Lower leg skin (tissue), 4 donors: Measurements from ENCODE around the gene NDUFV3. TPM values are rescaled to one million over a fixed set of nuclear protein-coding genes. Genes with fewer than 3 reads are reported as not detected.

Experiments used
- DNase-seq, 2 donors: peaks; one replicate each; pipeline ENCODE4 v3.0.0-alpha.2; 2019; ENCODE audit warnings: low spot score in 2 of 2
- H3K4me3 ChIP-seq: fragments of 200-600 bp; sonication (generic); 2 replicates; pipeline ENCODE4 v1.5.1; 2017; ENCODE audit warnings: mild to moderate bottlenecking, low read depth; ENCODE audit not compliant: poor library complexity, severe bottlenecking
- POLR2A ChIP-seq, 2 donors: fragments of 450-650 bp; IDR thresholded peaks; one replicate each; pipeline ENCODE4 v1.6.1; 2016 to 2017; ENCODE audit warnings: antibody characterized with exemption in 2 of 2, mild to moderate bottlenecking in 1 of 2, moderate library complexity in 1 of 2
- WGBS, 2 donors: methylation state at CpG; one replicate each; pipeline ENCODE4 v1.1.5; 2018; 5-methylcytosine and 5-hydroxymethylcytosine counted together
- intact Hi-C: fragments of 100-400 bp; cut with DNase I; formaldehyde crosslinking; loops from one replicate; pipeline ENCODE4 v1.15.0; 2023; ENCODE audit warnings: low total_unique reads
- total RNA-seq, 4 donors: library from RNA; depleted of rRNA; stranded (reverse); fragments of >200 nt; gene quantifications; one replicate each; pipeline ENCODE4 v1.1.0, GENCODE V29; 2016
- TF ChIP-seq, protein P1 (sequence below), 3 donors: fragments of 450-650 bp; IDR thresholded peaks; one replicate each; pipeline ENCODE4 v1.5.1; 2016; ENCODE audit warnings: antibody characterized with exemption in 3 of 3, mild to moderate bottlenecking in 3 of 3, moderate library complexity in 2 of 3

Gene NDUFV3
- total RNA-seq, 4 donors from 2014 or later = 41.8 to 65.3 (median 60.0) TPM

GRCh38 chr21:42855937-42856335 is 37.2 kb upstream of the NDUFV3 start:
- H3K4me3 ChIP-seq = no peak overlapping the region
- no peak for DNase-seq
- WGBS, 2 donors = 86 to 95% methylated on average over 18 of the region's 18 CpGs
- intact Hi-C loops = no loop called here
- no peak for TF ChIP-seq POLR2A (IDR thresholded peaks at IDR 0.05)
- TF ChIP-seq, protein P1, sequence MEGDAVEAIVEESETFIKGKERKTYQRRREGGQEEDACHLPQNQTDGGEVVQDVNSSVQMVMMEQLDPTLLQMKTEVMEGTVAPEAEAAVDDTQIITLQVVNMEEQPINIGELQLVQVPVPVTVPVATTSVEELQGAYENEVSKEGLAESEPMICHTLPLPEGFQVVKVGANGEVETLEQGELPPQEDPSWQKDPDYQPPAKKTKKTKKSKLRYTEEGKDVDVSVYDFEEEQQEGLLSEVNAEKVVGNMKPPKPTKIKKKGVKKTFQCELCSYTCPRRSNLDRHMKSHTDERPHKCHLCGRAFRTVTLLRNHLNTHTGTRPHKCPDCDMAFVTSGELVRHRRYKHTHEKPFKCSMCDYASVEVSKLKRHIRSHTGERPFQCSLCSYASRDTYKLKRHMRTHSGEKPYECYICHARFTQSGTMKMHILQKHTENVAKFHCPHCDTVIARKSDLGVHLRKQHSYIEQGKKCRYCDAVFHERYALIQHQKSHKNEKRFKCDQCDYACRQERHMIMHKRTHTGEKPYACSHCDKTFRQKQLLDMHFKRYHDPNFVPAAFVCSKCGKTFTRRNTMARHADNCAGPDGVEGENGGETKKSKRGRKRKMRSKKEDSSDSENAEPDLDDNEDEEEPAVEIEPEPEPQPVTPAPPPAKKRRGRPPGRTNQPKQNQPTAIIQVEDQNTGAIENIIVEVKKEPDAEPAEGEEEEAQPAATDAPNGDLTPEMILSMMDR (IDR thresholded peaks at IDR 0.05) = no peak

- WGBS, 2 donors = 90 to 97% methylated on average over 9 to 11 of the region's 11 CpGs
- no peak overlapping the region for H3K4me3 ChIP-seq
- intact Hi-C loops = no loop called here
- TF ChIP-seq, protein P1 (IDR thresholded peaks at IDR 0.05) = no peak
- no peak for TF ChIP-seq POLR2A (IDR thresholded peaks at IDR 0.05)
- no peak for DNase-seq
Observed at GRCh38 chr21:42857216-42857615, 35.9 kb upstream of the NDUFV3 start.

DNA sequence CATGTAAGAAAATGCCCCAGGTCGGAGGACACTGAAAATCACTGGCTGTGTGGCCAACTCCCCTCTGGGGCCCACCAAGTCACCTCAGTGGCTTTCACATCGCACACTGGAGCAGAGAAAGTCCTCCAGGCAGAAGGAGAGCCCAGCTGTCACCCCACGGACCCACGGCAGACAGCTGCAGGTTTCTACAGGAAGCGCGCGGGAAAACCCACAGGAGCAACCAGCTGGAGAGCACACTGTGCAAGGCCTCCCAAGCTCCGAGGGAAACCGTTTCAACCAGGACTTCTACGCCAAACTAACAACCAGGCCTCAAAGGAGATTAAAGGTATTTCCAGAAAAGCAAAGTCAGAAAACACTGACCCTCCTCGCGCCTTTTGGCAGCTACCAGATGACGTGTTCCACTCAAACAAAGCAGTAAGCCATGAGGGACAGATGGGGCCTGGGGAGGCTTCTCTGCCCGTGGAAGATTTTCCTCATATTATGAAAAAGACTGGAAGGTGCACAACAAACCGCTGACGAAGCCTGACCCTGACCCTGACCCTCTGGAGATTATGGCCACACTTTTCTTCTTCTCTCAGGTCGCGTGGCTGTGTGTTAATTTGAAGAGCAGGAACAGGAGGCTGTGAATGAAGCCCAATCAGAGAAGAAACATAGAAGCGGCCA is 34.8 kb upstream of the NDUFV3 start:
- H3K4me3 ChIP-seq = no peak overlapping the region
- 87 to 89% methylated on average over 19 of the region's 19 CpGs for WGBS, 2 donors
- DNase-seq = no peak
- intact Hi-C loops = no loop called here
- TF ChIP-seq POLR2A (IDR thresholded peaks at IDR 0.05) = no peak
- TF ChIP-seq, protein P1 (IDR thresholded peaks at IDR 0.05) = no peak

DNA sequence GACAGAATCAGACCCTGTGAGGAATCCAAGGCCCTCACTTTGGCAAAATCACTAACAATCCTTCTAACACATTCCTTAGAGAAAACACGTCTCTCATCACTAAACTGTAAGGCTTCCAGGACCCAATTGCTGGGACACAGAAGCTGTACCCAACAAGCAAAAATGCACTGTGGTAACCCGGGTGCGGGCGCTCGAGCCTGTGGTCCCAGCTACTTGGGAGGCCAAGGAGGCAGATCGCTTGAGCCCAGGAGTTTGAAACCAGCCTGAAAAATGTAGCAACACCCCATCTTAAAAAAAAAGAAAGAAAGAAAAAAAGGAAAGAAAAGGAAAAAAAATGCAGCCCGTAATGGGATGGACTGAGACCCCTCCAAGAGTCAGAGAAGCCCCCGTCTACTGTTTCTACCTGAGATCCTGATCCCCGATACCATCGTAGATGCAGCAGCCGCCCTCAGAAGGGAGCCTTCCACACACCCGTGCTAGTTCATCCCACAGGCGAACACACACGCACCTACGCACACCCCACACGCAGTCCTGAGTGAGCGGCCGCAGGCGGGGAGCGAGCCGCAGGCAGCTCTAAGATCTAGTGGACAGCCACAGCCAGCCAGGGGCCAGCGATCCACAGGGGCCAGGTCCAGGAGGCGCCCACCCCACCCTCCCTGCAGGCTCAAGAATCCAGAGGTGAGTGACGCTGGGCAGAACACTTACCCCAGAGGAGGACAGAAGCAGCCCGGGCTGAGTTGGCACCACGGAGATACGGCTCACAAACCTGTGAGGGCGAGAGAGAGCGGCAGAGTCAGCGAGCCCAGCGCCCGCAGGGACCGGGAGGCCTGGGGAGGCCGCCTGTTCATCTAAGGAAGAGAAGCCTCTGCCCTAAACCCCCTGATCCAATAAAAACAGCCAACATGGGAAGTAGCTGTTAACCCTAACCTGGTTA is 33.9 kb upstream of the NDUFV3 start:
- 92 to 94% methylated on average over 27 to 31 of the region's 34 CpGs for WGBS, 2 donors

DNA sequence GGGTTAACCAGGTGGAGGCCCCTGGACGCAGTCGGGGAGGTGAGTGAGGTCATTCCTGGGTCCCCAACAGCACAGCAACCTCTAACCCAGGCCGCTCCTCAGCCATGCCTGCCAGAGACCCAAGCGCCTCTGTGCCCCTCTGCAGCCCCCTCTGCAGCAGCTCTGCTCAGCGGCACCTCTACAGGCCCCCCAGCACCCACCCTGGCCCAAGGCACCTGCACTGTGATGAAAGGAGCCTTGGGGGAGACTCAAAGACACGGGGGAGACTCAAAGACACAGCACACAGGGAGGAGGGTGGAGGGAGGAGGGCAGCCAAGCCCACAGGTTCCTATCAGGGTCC is 33.2 kb upstream of the NDUFV3 start:
- intact Hi-C loops = no loop called here
- no peak for DNase-seq
- H3K4me3 ChIP-seq = no peak overlapping the region
- no peak for TF ChIP-seq POLR2A (IDR thresholded peaks at IDR 0.05)
- TF ChIP-seq, protein P1 (IDR thresholded peaks at IDR 0.05) = no peak
- 88 to 92% methylated on average over 5 to 6 of the region's 6 CpGs for WGBS, 2 donors

More for the DNA sequence above, 33.9 kb upstream of the NDUFV3 start:
- intact Hi-C loops = no loop called here
- no peak for TF ChIP-seq POLR2A (IDR thresholded peaks at IDR 0.05)
- TF ChIP-seq, protein P1 (IDR thresholded peaks at IDR 0.05) = no peak
- no peak for DNase-seq
- no peak overlapping the region for H3K4me3 ChIP-seq
